Stomach (tissue), 4 donors: Measurements from ENCODE around the gene KLC3.

Source experiments
- CTCF ChIP-seq, 7 experiments: fragments of 450-650 bp in 4 of 7; fragments of 200-600 bp in 3 of 7; sonication (generic) in 3 of 7; IDR thresholded peaks; one replicate each; pipeline ENCODE4 v1.5.1; 2016 to 2019; ENCODE audit warnings: antibody characterized with exemption in 7 of 7, control low read depth in 2 of 7, mild to moderate bottlenecking in 1 of 7
- POLR2A ChIP-seq, 4 donors: fragments of 450-650 bp; IDR thresholded peaks; one replicate each; pipeline ENCODE4 v1.6.1; 2016; ENCODE audit warnings: antibody characterized with exemption in 4 of 4, control low read depth in 2 of 4, mild to moderate bottlenecking in 1 of 4, moderate library complexity in 1 of 4
- POLR2AphosphoS5 ChIP-seq, 3 donors: sonication (generic); formaldehyde crosslinking; IDR thresholded peaks; one replicate each; pipeline ENCODE4 v1.6.1; 2016; ENCODE audit warnings: antibody characterized with exemption in 3 of 3

GRCh38 chr19:45345506-45345860 lies 4.9 kb downstream of the KLC3 start:
- no peak for TF ChIP-seq CTCF (IDR thresholded peaks at IDR 0.05)
- TF ChIP-seq POLR2A (IDR thresholded peaks at IDR 0.05): no peak
- TF ChIP-seq POLR2AphosphoS5 (IDR thresholded peaks at IDR 0.05): no peak
